DOHH2 (cell line): ENCODE results near the gene SLC12A3.

ENCODE experiments used
- CTCF ChIP-seq: fragments of 200-600 bp; sonication (generic); IDR thresholded peaks from one replicate; pipeline ENCODE4 v1.5.1; 2014; ENCODE audit warnings: antibody characterized with exemption, mild to moderate bottlenecking, low read depth, low read length; ENCODE audit not compliant: poor library complexity, severe bottlenecking
- EZH2phosphoT487 ChIP-seq: fragments of 200-600 bp; sonication (generic); IDR thresholded peaks from 2 replicates; pipeline ENCODE4 v1.6.1; 2017; ENCODE audit warnings: borderline replicate concordance, mild to moderate bottlenecking, antibody characterized with exemption, low read length, moderate library complexity, mixed read lengths

GRCh38 chr16:56877486-56878182, 12.6 kb downstream of the SLC12A3 start:
- TF ChIP-seq CTCF (no peak), EZH2phosphoT487 (no peak)
